Heart left ventricle (tissue), 16 donors: ENCODE results near the gene CASD1. TPM values are rescaled to one million over a fixed set of nuclear protein-coding genes. Genes with fewer than 3 reads are reported as not detected.
A peak's percentile ranks its signal among the peaks of the same experiment; 100 is the strongest.

Experiments used
- ATAC-seq, 4 donors: fragments of 200-7000 bp; cut with Tn5 transposase; one replicate each; pipeline ENCODE4 v1.9.1; 2020 to 2022; ENCODE audit warnings: moderate library complexity in 4 of 4, mild to moderate bottlenecking in 3 of 4, moderate number of reproducible peaks in 1 of 4
- DNase-seq, 5 donors: peaks; one replicate each; pipeline ENCODE4 v3.0.0-alpha.2; 2020
- H3K27ac ChIP-seq, 12 donors: fragments of 200-600 bp; sonication (generic) in 4 of 12; one replicate each; pipeline versions ENCODE4 v1.5.0 to v1.8.0; 2016 to 2022; ENCODE audit warnings: mild to moderate bottlenecking in 2 of 12
- H3K27me3 ChIP-seq, 9 donors: fragments of 200-600 bp; sonication (generic) in 2 of 9; one replicate each; pipeline versions ENCODE4 v1.5.1 to v1.8.0; 2016 to 2022; ENCODE audit warnings: mild to moderate bottlenecking in 3 of 9
- H3K36me3 ChIP-seq, 9 donors: fragments of 200-600 bp; sonication (generic) in 2 of 9; one replicate each; pipeline versions ENCODE4 v1.5.0 to v1.8.0; 2018 to 2022; ENCODE audit warnings: mild to moderate bottlenecking in 2 of 9
- H3K4me1 ChIP-seq, 12 donors: fragments of 200-600 bp; sonication (generic) in 4 of 12; one replicate each; pipeline versions ENCODE4 v1.5.0 to v1.8.0; 2016 to 2022; ENCODE audit warnings: mild to moderate bottlenecking in 3 of 12
- H3K4me3 ChIP-seq, 12 donors: fragments of 200-600 bp; sonication (generic) in 4 of 12; one replicate each; pipeline versions ENCODE4 v1.5.0 to v1.8.0; 2017 to 2022; ENCODE audit warnings: mild to moderate bottlenecking in 9 of 12, moderate library complexity in 4 of 12
- H3K9me3 ChIP-seq, 12 donors: fragments of 200-600 bp; sonication (generic) in 4 of 12; one replicate each; pipeline versions ENCODE4 v1.5.0 to v1.8.0; 2016 to 2022; ENCODE audit warnings: mild to moderate bottlenecking in 1 of 12
- CTCF ChIP-seq, 12 donors: fragments of 200-600 bp; sonication (generic) in 4 of 12; IDR thresholded peaks; one replicate each; pipeline versions ENCODE4 v1.5.0 to v1.8.0; 2018 to 2022; ENCODE audit warnings: antibody characterized with exemption in 12 of 12, mild to moderate bottlenecking in 5 of 12
- POLR2A ChIP-seq, 2 donors: fragments of 450-650 bp; IDR thresholded peaks; one replicate each; pipeline ENCODE4 v1.6.1; 2017; ENCODE audit warnings: antibody characterized with exemption in 2 of 2, mild to moderate bottlenecking in 2 of 2, moderate library complexity in 2 of 2
- WGBS, 4 donors: extraction: QIAGEN DNeasy Blood & Tissue Kit in 2 of 4; methylation state at CpG; one replicate each; pipeline versions ENCODE4 v1.1.5 to v1.1.7; 2013 to 2018; 5-methylcytosine and 5-hydroxymethylcytosine counted together
- intact Hi-C, 10 donors: fragments of 100-400 bp; cut with DNase I; formaldehyde crosslinking; loops; one replicate each; pipeline versions ENCODE4 v1.11.1 to v1.14.2; 2022
- polyA plus RNA-seq, 2 donors: library from polyadenylated mRNA; stranded (reverse); fragments of 200-250 nt; gene quantifications; one replicate each; pipeline ENCODE4 v1.2.3, GENCODE V29; 2013
- total RNA-seq, 9 donors: library from RNA; depleted of rRNA in 2 of 9; stranded (reverse); fragments of >200 nt in 2 of 9; fragmentation: NEBNext Ultra II Directional in 3 of 9; extraction: Animal tissue kit (Norgen Biotek cat#: 25700) in 3 of 9; gene quantifications; one replicate each; pipeline versions ENCODE4 v1.1.0 to v1.2.4, GENCODE V29; 2016 to 2023
- donor health status: ischemic (EF 13 %, LVEDD 7.1; RV severe dilation, severe dysfunction).
- donor health status: healthy with polysubstance abuse.
- donor health status: DM: no; HTN: yes; CAD: no.
- donor health status: DM: no; HTN: no; CAD: no.
- donor health status: ischemic (EF 25% LVEDD 6.9; RV normal size, moderate dysfunction).
- donor health status: ischemic (EF 25% LVEDD 5.7; RV mildly dilated, moderate dysfunction).
- donor health status: healthy.
- donor health status: DM: yes; HTN: yes; CAD: no.
- donor health status: ischemic (EF 35%, LVEDD 5.7; RV mildly dilated, moderate dysfunction).
- donor health status: nonischemic (EF 11% LVEDD 7.7; RV severe dilation, severe dysfunction).
- donor health status: DM: yes; HTN: yes; CAD: no.
- donor health status: PGD.
- donor health status: ischemic (EF 29% LVEDD 5.4; RV normal size, mild dysfunction).
- donor health status: nonischemic (EF 23%, LVEDD 6.1; RV moderate dilation, normal function).

Gene CASD1
- total and polyA plus RNA-seq, 11 donors, result 9.5 to 24.3 (median 17.1) TPM

GRCh38 chr7:94578614-94579013, 69.0 kb downstream of the CASD1 start:
- ATAC-seq (no peak), DNase-seq (no peak)
- peaks cover 0 to 30% (median 14%) of the 10 kb centered on the region in 12 donors for H3K9me3 ChIP-seq
- H3K36me3 ChIP-seq, result peaks cover 0 to 16% (median 0%) of the 10 kb centered on the region in 9 donors
- no peak for TF ChIP-seq CTCF (IDR thresholded peaks at IDR 0.05)
- no peak for TF ChIP-seq POLR2A (IDR thresholded peaks at IDR 0.05)
- H3K27me3 ChIP-seq, result no peaks in the 10 kb centered on the region
- H3K27ac ChIP-seq, result no peak overlapping the region
- intact Hi-C loops, result no loop called here
- H3K4me1 ChIP-seq, result no peaks in the 10 kb centered on the region
- H3K4me3 ChIP-seq, result no peak overlapping the region

DNA sequence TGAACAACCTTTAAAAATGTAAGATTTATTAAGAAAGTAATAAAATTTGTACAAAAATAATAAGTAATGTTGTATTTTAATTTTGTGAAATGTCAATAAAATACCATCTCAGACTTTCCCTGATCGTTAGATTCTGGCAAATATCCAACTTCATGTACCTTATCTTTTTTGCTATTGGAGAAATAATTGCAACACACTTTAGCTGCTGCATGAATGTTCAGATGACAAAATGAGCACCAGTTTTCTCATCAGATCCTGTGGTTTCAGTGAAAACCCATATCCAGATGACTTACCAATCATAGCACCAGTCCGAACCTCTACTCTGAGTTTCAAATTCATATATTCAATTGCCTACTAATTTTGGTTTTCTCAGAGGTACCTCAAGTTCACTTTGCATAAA, 69.9 kb downstream of the CASD1 start:
- Histone ChIP-seq H3K27me3 (no peaks in the 10 kb centered on the region), H3K36me3 (peaks cover 0 to 16% (median 0%) of the 10 kb centered on the region in 9 donors), H3K27ac (no peak overlapping the region), H3K9me3 (peaks cover 0 to 21% (median 14%) of the 10 kb centered on the region in 12 donors), H3K4me1 (peaks cover 0 to 8% (median 0%) of the 10 kb centered on the region in 12 donors), H3K4me3 (no peak overlapping the region)
- ATAC-seq (no peak), DNase-seq (no peak)
- intact Hi-C loops, result no loop called here
- WGBS, 4 donors, result 93 to 95% (median 94%) methylated on average over 2 of the region's 2 CpGs
- TF ChIP-seq CTCF (IDR thresholded peaks at IDR 0.05) (no peak), POLR2A (IDR thresholded peaks at IDR 0.05) (no peak)

DNA sequence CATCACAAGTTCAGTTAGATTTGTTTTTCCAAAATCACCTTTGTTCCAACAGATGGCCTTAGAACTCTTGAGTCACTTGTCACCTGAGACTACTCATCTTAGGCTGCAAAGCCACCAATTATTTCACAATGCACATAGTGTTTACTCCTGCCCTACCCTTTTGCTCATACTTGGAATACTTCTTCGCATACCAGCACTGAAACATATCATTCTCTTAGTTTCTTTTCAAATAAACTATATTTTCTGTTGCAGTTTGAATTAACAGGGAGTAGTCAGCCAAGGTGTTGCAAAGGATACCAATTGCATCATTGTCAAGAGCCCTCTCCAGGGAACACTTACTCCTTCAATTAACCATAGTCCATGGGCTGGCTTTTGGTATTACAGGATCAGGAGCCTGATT, 71.0 kb downstream of the CASD1 start:
- no peak for TF ChIP-seq POLR2A (IDR thresholded peaks at IDR 0.05)
- TF ChIP-seq CTCF (IDR thresholded peaks at IDR 0.05), result no peak
- peaks cover 0 to 10% (median 5%) of the 10 kb centered on the region in 12 donors for H3K9me3 ChIP-seq
- H3K4me3 ChIP-seq, result no peak overlapping the region
- H3K36me3 ChIP-seq, result peaks cover 0 to 21% (median 0%) of the 10 kb centered on the region in 9 donors
- ATAC-seq (no peak), DNase-seq (no peak)
- no peaks in the 10 kb centered on the region for H3K27me3 ChIP-seq
- 90 to 98% (median 92%) methylated on average over 1 of the region's 1 CpG for WGBS, 4 donors
- H3K4me1 ChIP-seq, result peaks cover 0 to 10% (median 0%) of the 10 kb centered on the region in 12 donors
- no peak overlapping the region for H3K27ac ChIP-seq
- intact Hi-C loops, result no loop called here

GRCh38 chr7:94584113-94584512, 74.5 kb downstream of the CASD1 start:
- intact Hi-C loops, result no loop called here
- no peak overlapping the region for H3K27ac ChIP-seq
- peaks cover 0 to 10% (median 0%) of the 10 kb centered on the region in 12 donors for H3K4me1 ChIP-seq
- WGBS, 4 donors, result 58 to 71% (median 63%) methylated on average over 1 of the region's 1 CpG
- DNase-seq (peak in 1 of 5 donors; percentile 12), ATAC-seq (peak; percentile 68 to 81 (median 72))
- no peak overlapping the region for H3K4me3 ChIP-seq
- no peak for TF ChIP-seq POLR2A (IDR thresholded peaks at IDR 0.05)
- no peak for TF ChIP-seq CTCF (IDR thresholded peaks at IDR 0.05)
- peaks cover 0 to 4% (median 0%) of the 10 kb centered on the region in 12 donors for H3K9me3 ChIP-seq
- no peaks in the 10 kb centered on the region for H3K27me3 ChIP-seq
- H3K36me3 ChIP-seq, result peaks cover 0 to 14% (median under 1%) of the 10 kb centered on the region in 9 donors
